Naive thymus-derived CD8-positive, alpha-beta T cell (primary cell): ENCODE measurements around the gene OTOF. TPM values are rescaled to one million over a fixed set of nuclear protein-coding genes. Genes with fewer than 3 reads are reported as not detected.

ENCODE experiments used
- ATAC-seq, 2 donors: fragments of 150-1000 bp; cut with Tn5 transposase in 1 of 2; sonication (Bioruptor Pico), chemical (Tn5 transposase) in 1 of 2; 1 replicate in 1 of 2; 2 replicates in 1 of 2; pipeline ENCODE4 v1.10.0; 2021; ENCODE audit warnings: mild to moderate bottlenecking in 2 of 2, moderate library complexity in 2 of 2
- POLR2A ChIA-PET: fragments of 350-600 bp; sonication (Branson Sonifier 250); formaldehyde crosslinking; loops from one replicate; lab custom pipeline; 2021; ENCODE audit warnings: antibody characterized with exemption; lab: Charles Lee
- DNase-seq, 10 donors: peaks; one replicate each; pipeline versions ENCODE4 v3.0.0 to v3.0.0-alpha.2; 2020 to 2022
- H3K27ac Mint-ChIP-seq, 10 donors: one replicate each; pipeline ENCODE4 v1.8.0; 2020 to 2022; ENCODE audit warnings: mild to moderate bottlenecking in 10 of 10, mixed read lengths in 10 of 10, moderate library complexity in 4 of 10, inconsistent platforms in 1 of 10
- H3K27me3 Mint-ChIP-seq, 5 donors: one replicate each; pipeline ENCODE4 v1.8.0; 2021 to 2022; ENCODE audit warnings: mixed read lengths in 5 of 5
- H3K36me3 Mint-ChIP-seq, 3 donors: one replicate each; pipeline ENCODE4 v1.8.0; 2020 to 2022; ENCODE audit warnings: mixed read lengths in 3 of 3, mild to moderate bottlenecking in 2 of 3, inconsistent platforms in 1 of 3
- H3K4me1 Mint-ChIP-seq, 4 donors: one replicate each; pipeline ENCODE4 v1.8.0; 2021 to 2022; ENCODE audit warnings: mixed read lengths in 4 of 4
- H3K4me3 Mint-ChIP-seq, 10 donors: one replicate each; pipeline ENCODE4 v1.8.0; 2020 to 2022; ENCODE audit warnings: mild to moderate bottlenecking in 10 of 10, mixed read lengths in 10 of 10, moderate library complexity in 6 of 10, inconsistent platforms in 1 of 10
- H3K9me3 Mint-ChIP-seq, 9 donors: one replicate each; pipeline ENCODE4 v1.8.0; 2020 to 2022; ENCODE audit warnings: mixed read lengths in 9 of 9, mild to moderate bottlenecking in 3 of 9, inconsistent platforms in 1 of 9, moderate library complexity in 1 of 9
- polyA plus RNA-seq, 3 donors: library from polyadenylated mRNA; unstranded; fragments of 300-500 nt; fragmentation: Illumina TruSeq; gene quantifications; one replicate each; pipeline ENCODE4 v1.2.3, GENCODE V29; 2021
- total RNA-seq, 8 experiments: library from RNA in 2 of 8; stranded (reverse) in 2 of 8; gene quantifications; one replicate each; pipeline ENCODE4 v1.2.3 and lab custom pipeline; 2021 to 2026

OTOF gene
- total and polyA plus RNA-seq, 5 experiments from 2014 or later: 0.08 to 0.23 (median 0.11) TPM; not detected in 1

- ATAC-seq (no peak), DNase-seq (no peak)
- H3K4me3 Mint-ChIP-seq: no peak overlapping the region
- H3K9me3 Mint-ChIP-seq: no peaks in the 10 kb centered on the region
- H3K27ac Mint-ChIP-seq: no peak overlapping the region
- H3K36me3 Mint-ChIP-seq: no peaks in the 10 kb centered on the region
- POLR2A ChIA-PET: no interaction called here
- H3K27me3 Mint-ChIP-seq: peaks cover 0 to 9% (median 5%) of the 10 kb centered on the region in 5 donors
- H3K4me1 Mint-ChIP-seq: peaks cover 0 to 4% (median 0%) of the 10 kb centered on the region in 4 donors
Measured at GRCh38 chr2:26442707-26443106, 35.2 kb downstream of the OTOF start.

DNA sequence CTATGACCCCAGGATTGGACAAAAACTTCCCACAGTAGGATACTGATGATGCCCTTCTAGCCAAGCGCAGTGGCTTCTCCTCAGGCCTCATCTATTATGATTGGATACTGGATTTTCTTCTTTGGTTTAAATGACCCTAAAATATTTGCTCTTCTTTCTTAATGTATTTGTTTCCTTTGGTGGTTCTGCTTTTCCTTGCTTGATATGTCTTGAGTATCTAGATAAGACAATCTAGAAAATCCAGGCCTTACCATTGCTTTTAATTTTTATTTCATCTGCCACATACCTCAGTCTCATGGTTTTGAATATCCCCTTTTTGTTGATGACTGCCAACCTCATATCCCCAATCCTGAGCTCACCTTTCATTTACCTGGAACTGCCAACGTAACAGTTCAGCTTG lies 35.6 kb downstream of the OTOF start:
- no peak for ATAC-seq
- DNase-seq: no peak
- POLR2A ChIA-PET: no interaction called here
- Mint-ChIP-seq H3K27me3 (peaks cover 0 to 9% (median 5%) of the 10 kb centered on the region in 5 donors), H3K27ac (no peak overlapping the region), H3K4me1 (peaks cover 0 to 4% (median 0%) of the 10 kb centered on the region in 4 donors), H3K4me3 (no peak overlapping the region), H3K36me3 (no peaks in the 10 kb centered on the region), H3K9me3 (no peaks in the 10 kb centered on the region)

GRCh38 chr2:26438926-26439325 lies 39.0 kb downstream of the OTOF start:
- ATAC-seq: no peak
- peaks cover 0 to 4% (median 0%) of the 10 kb centered on the region in 4 donors for H3K4me1 Mint-ChIP-seq
- no peaks in the 10 kb centered on the region for H3K36me3 Mint-ChIP-seq
- POLR2A ChIA-PET: interaction anchor here (2.1 kb wide), 1 partner anchor 11 kb away, joined by 4 read pairs; no protein-coding TSS in a partner anchor
- peak overlapping the region in 2 of 10 donors; percentile 28 to 51 for H3K27ac Mint-ChIP-seq
- H3K4me3 Mint-ChIP-seq: no peak overlapping the region
- H3K27me3 Mint-ChIP-seq: peaks cover 0 to 9% (median 5%) of the 10 kb centered on the region in 5 donors
- no peak for DNase-seq
- H3K9me3 Mint-ChIP-seq: no peaks in the 10 kb centered on the region

- Mint-ChIP-seq H3K27ac (peak overlapping the region in 1 of 10 donors; percentile 51), H3K36me3 (no peaks in the 10 kb centered on the region), H3K4me1 (peaks cover 0 to 4% (median 0%) of the 10 kb centered on the region in 4 donors), H3K4me3 (no peak overlapping the region), H3K9me3 (no peaks in the 10 kb centered on the region), H3K27me3 (peaks cover 0 to 9% (median 5%) of the 10 kb centered on the region in 5 donors)
- ATAC-seq (no peak), DNase-seq (no peak)
- POLR2A ChIA-PET: no interaction called here
Measured at GRCh38 chr2:26438526-26438925, 39.4 kb downstream of the OTOF start.

DNA sequence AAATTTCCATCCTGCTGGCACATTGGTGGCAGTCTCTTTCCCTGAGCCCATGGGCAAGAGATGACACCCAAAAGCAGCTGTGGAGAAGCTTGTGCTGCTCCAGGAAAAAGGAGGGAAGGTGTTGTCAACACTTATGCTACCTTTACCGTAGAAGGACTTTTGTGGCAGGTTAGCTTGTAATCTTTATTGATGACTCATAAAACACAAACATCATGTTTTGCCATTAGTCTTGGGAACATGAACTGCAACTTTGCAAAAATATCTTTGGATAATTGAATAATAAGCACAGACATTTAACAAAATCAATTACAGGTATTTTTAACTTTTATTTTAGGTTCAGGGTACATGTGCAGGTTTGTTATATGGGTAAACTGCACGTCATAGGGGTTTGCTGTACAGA lies 42.8 kb downstream of the OTOF start:
- peaks cover 0 to 4% (median 0%) of the 10 kb centered on the region in 4 donors for H3K4me1 Mint-ChIP-seq
- no peaks in the 10 kb centered on the region for H3K36me3 Mint-ChIP-seq
- ATAC-seq (no peak), DNase-seq (no peak)
- no peak overlapping the region for H3K27ac Mint-ChIP-seq
- no peak overlapping the region for H3K4me3 Mint-ChIP-seq
- no peaks in the 10 kb centered on the region for H3K9me3 Mint-ChIP-seq
- POLR2A ChIA-PET: no interaction called here
- H3K27me3 Mint-ChIP-seq: peaks cover 4 to 18% (median 5%) of the 10 kb centered on the region in 5 donors

DNA sequence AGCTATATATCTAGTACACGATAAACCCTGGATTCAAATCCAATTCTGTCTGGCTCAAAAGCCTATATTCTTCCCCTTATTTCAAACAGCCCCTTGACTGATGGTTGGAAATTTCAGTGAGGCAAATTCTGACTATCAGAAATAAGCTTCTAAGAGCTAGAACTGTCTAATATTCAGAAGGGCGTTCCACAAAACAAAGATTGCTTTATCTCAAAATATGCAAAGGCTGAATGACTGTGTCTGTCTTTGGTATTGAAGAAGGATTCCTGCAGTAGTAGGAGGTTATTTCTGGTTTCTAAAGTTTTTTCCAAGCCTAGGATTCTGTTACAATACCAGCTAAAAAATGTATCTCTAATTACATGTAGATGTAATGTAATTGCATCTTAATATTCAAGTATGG lies 45.1 kb downstream of the OTOF start:
- DNase-seq (no peak), ATAC-seq (no peak)
- H3K4me1 Mint-ChIP-seq: no peaks in the 10 kb centered on the region
- H3K36me3 Mint-ChIP-seq: no peaks in the 10 kb centered on the region
- no peak overlapping the region for H3K27ac Mint-ChIP-seq
- POLR2A ChIA-PET: no interaction called here
- peaks cover 0 to 11% (median 4%) of the 10 kb centered on the region in 5 donors for H3K27me3 Mint-ChIP-seq
- no peaks in the 10 kb centered on the region for H3K9me3 Mint-ChIP-seq
- H3K4me3 Mint-ChIP-seq: no peak overlapping the region

DNA sequence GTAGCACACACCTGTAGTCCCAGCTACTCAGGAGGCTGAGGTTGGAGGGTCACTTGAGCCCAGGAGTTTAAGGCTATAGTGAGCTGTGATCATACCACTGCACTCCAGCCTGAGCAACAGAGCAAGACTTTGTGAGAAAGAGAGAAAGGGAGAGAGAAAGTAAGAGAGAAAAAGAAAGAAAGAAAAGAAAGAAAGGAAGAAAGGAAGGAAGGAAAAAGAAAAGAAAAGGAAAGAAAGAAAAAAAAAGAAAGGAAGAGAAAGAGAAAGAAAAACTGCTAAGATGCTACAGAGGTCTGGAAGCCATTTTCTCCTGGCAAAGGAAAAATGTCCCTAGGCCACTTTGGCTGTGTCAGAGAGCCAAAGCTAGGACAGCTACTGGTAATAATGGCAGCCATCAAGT lies 45.6 kb downstream of the OTOF start:
- Mint-ChIP-seq H3K4me3 (no peak overlapping the region), H3K9me3 (no peaks in the 10 kb centered on the region), H3K27ac (no peak overlapping the region), H3K4me1 (no peaks in the 10 kb centered on the region), H3K36me3 (no peaks in the 10 kb centered on the region), H3K27me3 (peaks cover 0 to 11% (median 4%) of the 10 kb centered on the region in 5 donors)
- ATAC-seq (no peak), DNase-seq (no peak)
- POLR2A ChIA-PET: no interaction called here

- H3K27me3 Mint-ChIP-seq: peaks cover 0 to 11% (median 4%) of the 10 kb centered on the region in 5 donors
- ATAC-seq (no peak), DNase-seq (no peak)
- H3K4me3 Mint-ChIP-seq: no peak overlapping the region
- POLR2A ChIA-PET: interaction anchor here (0.6 kb wide), 1 partner anchor 1689 kb away, joined by 3 read pairs; no protein-coding TSS in a partner anchor
- peaks cover 0 to under 1% (median 0%) of the 10 kb centered on the region in 9 donors for H3K9me3 Mint-ChIP-seq
- H3K4me1 Mint-ChIP-seq: no peaks in the 10 kb centered on the region
- H3K36me3 Mint-ChIP-seq: no peaks in the 10 kb centered on the region
- no peak overlapping the region for H3K27ac Mint-ChIP-seq
Measured at GRCh38 chr2:26430826-26431225, 47.1 kb downstream of the OTOF start.

GRCh38 chr2:26429779-26430578 lies 47.9 kb downstream of the OTOF start:
- H3K27ac Mint-ChIP-seq: no peak overlapping the region
- H3K27me3 Mint-ChIP-seq: peaks cover 0 to 11% (median 4%) of the 10 kb centered on the region in 5 donors
- POLR2A ChIA-PET: interaction anchor here (0.6 kb wide), 2 partner anchors 49 to 1688 kb away, joined by 3 to 4 read pairs; no protein-coding TSS in a partner anchor
- H3K9me3 Mint-ChIP-seq: peaks cover 0 to 7% (median 0%) of the 10 kb centered on the region in 9 donors
- H3K36me3 Mint-ChIP-seq: no peaks in the 10 kb centered on the region
- H3K4me1 Mint-ChIP-seq: no peaks in the 10 kb centered on the region
- no peak overlapping the region for H3K4me3 Mint-ChIP-seq
- DNase-seq (no peak), ATAC-seq (no peak)

DNA sequence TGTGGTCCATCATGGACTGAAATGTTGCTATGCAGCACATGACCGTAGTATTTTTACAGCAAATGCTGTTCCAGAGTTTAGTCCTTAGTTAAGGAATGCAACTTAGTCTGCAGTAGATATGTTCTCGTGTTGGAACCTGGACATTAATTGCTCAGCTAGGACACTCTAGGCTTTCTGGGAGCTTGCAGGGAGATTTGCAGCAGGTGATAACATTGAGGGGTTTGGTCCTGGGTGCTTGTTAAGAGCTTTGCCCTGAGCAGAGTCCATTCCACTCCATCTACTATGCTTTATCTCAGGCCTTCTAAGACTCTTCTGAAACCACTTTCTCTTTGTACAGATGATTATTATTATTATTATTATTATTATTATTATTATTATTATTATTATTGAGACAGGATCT lies 49.1 kb downstream of the OTOF start:
- no peak overlapping the region for H3K4me3 Mint-ChIP-seq
- no peak for ATAC-seq
- POLR2A ChIA-PET: interaction anchor here (0.6 kb wide), 1 partner anchor 48 kb away, joined by 4 read pairs; no protein-coding TSS in a partner anchor
- no peaks in the 10 kb centered on the region for H3K36me3 Mint-ChIP-seq
- no peak for DNase-seq
- H3K4me1 Mint-ChIP-seq: no peaks in the 10 kb centered on the region
- no peak overlapping the region for H3K27ac Mint-ChIP-seq
- H3K9me3 Mint-ChIP-seq: peaks cover 0 to 8% (median 0%) of the 10 kb centered on the region in 9 donors
- H3K27me3 Mint-ChIP-seq: peaks cover 0 to 11% (median 4%) of the 10 kb centered on the region in 5 donors

DNA sequence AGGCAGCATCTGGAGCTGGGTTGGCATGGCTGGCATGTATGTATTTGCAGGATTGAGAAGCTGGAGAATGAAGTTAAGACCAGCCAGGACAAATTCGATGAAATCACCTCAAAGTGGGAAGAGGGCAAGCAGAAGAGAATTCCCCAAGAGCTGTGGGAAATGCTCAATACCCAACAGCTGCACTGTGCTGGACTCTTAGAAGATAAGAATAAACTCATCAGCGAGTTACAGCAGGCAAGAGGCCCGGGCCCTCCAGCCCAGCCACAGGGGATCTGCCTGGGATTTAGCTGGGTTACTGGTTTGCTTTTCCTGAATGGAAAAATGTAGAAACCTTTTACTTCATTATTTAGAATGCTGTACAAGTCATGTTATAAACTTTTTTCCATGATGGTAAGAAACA lies 53.7 kb downstream of the OTOF start:
- Mint-ChIP-seq H3K9me3 (peaks cover 0 to 8% (median 0%) of the 10 kb centered on the region in 9 donors), H3K27me3 (peaks cover 0 to 3% (median 0%) of the 10 kb centered on the region in 5 donors), H3K27ac (no peak overlapping the region), H3K4me1 (no peaks in the 10 kb centered on the region), H3K36me3 (no peaks in the 10 kb centered on the region), H3K4me3 (no peak overlapping the region)
- no peak for DNase-seq
- ATAC-seq: no peak
- POLR2A ChIA-PET: no interaction called here

- no peak for ATAC-seq
- H3K4me3 Mint-ChIP-seq: no peak overlapping the region
- peaks cover 0 to 3% (median 0%) of the 10 kb centered on the region in 5 donors for H3K27me3 Mint-ChIP-seq
- no peaks in the 10 kb centered on the region for H3K4me1 Mint-ChIP-seq
- H3K36me3 Mint-ChIP-seq: no peaks in the 10 kb centered on the region
- H3K27ac Mint-ChIP-seq: no peak overlapping the region
- H3K9me3 Mint-ChIP-seq: peaks cover 0 to 8% (median 0%) of the 10 kb centered on the region in 9 donors
- POLR2A ChIA-PET: no interaction called here
- no peak for DNase-seq
Measured at GRCh38 chr2:26423750-26424149, 54.2 kb downstream of the OTOF start.

GRCh38 chr2:26422947-26423629 lies 54.8 kb downstream of the OTOF start:
- no peak overlapping the region for H3K27ac Mint-ChIP-seq
- peaks cover 0 to 8% (median 0%) of the 10 kb centered on the region in 9 donors for H3K9me3 Mint-ChIP-seq
- no peak overlapping the region for H3K4me3 Mint-ChIP-seq
- no peak for DNase-seq
- peaks cover 0 to 3% (median 2%) of the 10 kb centered on the region in 5 donors for H3K27me3 Mint-ChIP-seq
- no peak for ATAC-seq
- POLR2A ChIA-PET: no interaction called here
- H3K4me1 Mint-ChIP-seq: no peaks in the 10 kb centered on the region
- H3K36me3 Mint-ChIP-seq: no peaks in the 10 kb centered on the region
